B cell (primary cell): ENCODE measurements around the gene HNRNPAB. TPM values are rescaled to one million over a fixed set of nuclear protein-coding genes. Genes with fewer than 3 reads are reported as not detected.

ENCODE experiments used
- ATAC-seq: fragments of 200-7000 bp; cut with Tn5 transposase; one replicate; pipeline ENCODE4 v1.10.0; 2021; ENCODE audit warnings: low read depth, mild to moderate bottlenecking, moderate number of reproducible peaks, moderate library complexity
- CTCF ChIA-PET: fragments of 350-600 bp; sonication (Branson Sonifier 250); formaldehyde crosslinking; loops from one replicate; lab custom pipeline; 2021; ENCODE audit warnings: antibody characterized with exemption, inconsistent platforms; lab: Charles Lee
- POLR2A ChIA-PET: fragments of 350-600 bp; sonication (Branson Sonifier 250); formaldehyde crosslinking; loops from one replicate; lab custom pipeline; 2021; ENCODE audit warnings: antibody characterized with exemption; lab: Charles Lee
- DNase-seq: peaks from one replicate; pipeline ENCODE4 v3.0.0; 2013
- H2AFZ ChIP-seq: 2 replicates; pipeline ENCODE4 v1.6.1; 2012; ENCODE audit warnings: mild to moderate bottlenecking, low read depth, low read length; ENCODE audit not compliant: insufficient read depth, poor library complexity, severe bottlenecking
- H3K27ac ChIP-seq, 2 donors: 1 replicate in 1 of 2; 2 replicates in 1 of 2; pipeline ENCODE4 v1.5.1; 2012 to 2013; ENCODE audit warnings: low read length in 2 of 2, mild to moderate bottlenecking in 2 of 2, moderate library complexity in 1 of 2
- H3K27me3 ChIP-seq, 4 experiments: fragments of 200-600 bp in 1 of 4; sonication (generic) in 1 of 4; replicated peaks in 1 of 4; 1 replicate in 2 of 4; 2 replicates in 2 of 4; pipeline versions ENCODE4 v1.6.1 to v1.7.0; 2013 to 2016; ENCODE audit warnings: low read length in 3 of 4, mild to moderate bottlenecking in 2 of 4, mixed read lengths in 1 of 4, moderate library complexity in 1 of 4; ENCODE audit not compliant: insufficient read depth in 4 of 4, control insufficient read depth in 3 of 4; ENCODE audit errors: control extremely low read depth in 1 of 4
- H3K36me3 ChIP-seq, 2 experiments: replicated peaks in 1 of 2; 1 replicate in 1 of 2; 2 replicates in 1 of 2; pipeline versions ENCODE4 v1.6.1 to v1.7.1; 2013; ENCODE audit warnings: low read length in 1 of 2; ENCODE audit not compliant: insufficient read depth in 2 of 2, control insufficient read depth in 1 of 2; ENCODE audit errors: control extremely low read depth in 1 of 2, extremely low read depth in 1 of 2
- H3K4me1 ChIP-seq, 2 donors: fragments of 200-600 bp in 1 of 2; sonication (generic) in 1 of 2; 1 replicate in 1 of 2; 2 replicates in 1 of 2; pipeline versions ENCODE4 v1.5.1 to v1.6.1; 2013 to 2017; ENCODE audit warnings: low read length in 2 of 2; ENCODE audit not compliant: control insufficient read depth in 2 of 2, insufficient read depth in 2 of 2
- H3K4me2 ChIP-seq: replicated peaks from 2 replicates; pipeline ENCODE3; 2012; ENCODE audit warnings: mild to moderate bottlenecking, low read depth, low read length; ENCODE audit not compliant: poor library complexity, severe bottlenecking
- H3K4me3 ChIP-seq, 5 experiments: fragments of 200-600 bp in 1 of 5; sonication (generic) in 1 of 5; 1 replicate in 3 of 5; 2 replicates in 2 of 5; pipeline versions ENCODE4 v1.5.1 to v1.7.0; 2011 to 2016; ENCODE audit warnings: low read length in 4 of 5, mild to moderate bottlenecking in 4 of 5, low read depth in 2 of 5, control low read depth in 1 of 5, moderate library complexity in 1 of 5; ENCODE audit not compliant: insufficient read depth in 1 of 5; ENCODE audit errors: control extremely low read depth in 1 of 5, extremely low read depth in 1 of 5
- H3K79me2 ChIP-seq: fragments of 200-600 bp; sonication (generic); one replicate; pipeline ENCODE4 v1.6.0; 2016; ENCODE audit warnings: low read length; ENCODE audit not compliant: control insufficient read depth, insufficient read depth
- H3K9ac ChIP-seq: fragments of 200-600 bp; sonication (generic); 2 replicates; pipeline ENCODE4 v1.6.1; 2017; ENCODE audit warnings: mild to moderate bottlenecking, low read length, moderate library complexity
- H3K9me3 ChIP-seq, 3 donors: one replicate each; pipeline versions ENCODE4 v1.6.1 to v1.7.1; 2013; ENCODE audit warnings: low read length in 2 of 3; ENCODE audit not compliant: control insufficient read depth in 2 of 3, insufficient read depth in 1 of 3; ENCODE audit errors: control extremely low read depth in 1 of 3
- H4K20me1 ChIP-seq: 2 replicates; pipeline ENCODE4 v1.6.0; 2012; ENCODE audit warnings: mild to moderate bottlenecking, low read length; ENCODE audit not compliant: insufficient read depth, control insufficient read depth, poor library complexity, severe bottlenecking
- H3K27ac Mint-ChIP-seq: one replicate; pipeline ENCODE4 v1.8.0; 2021; ENCODE audit warnings: mixed read lengths
- H3K27me3 Mint-ChIP-seq: one replicate; pipeline ENCODE4 v1.8.0; 2021; ENCODE audit warnings: mixed read lengths
- H3K4me1 Mint-ChIP-seq: one replicate; pipeline ENCODE4 v1.8.0; 2021; ENCODE audit warnings: mixed read lengths
- H3K4me3 Mint-ChIP-seq: one replicate; pipeline ENCODE4 v1.8.0; 2021; ENCODE audit warnings: mixed read lengths
- H3K9me3 Mint-ChIP-seq: one replicate; pipeline ENCODE4 v1.8.0; 2022; ENCODE audit warnings: mixed read lengths; ENCODE audit not compliant: insufficient read depth
- CTCF ChIP-seq: fragments of 200-600 bp; IDR thresholded peaks from one replicate; pipeline ENCODE4 v1.8.0; 2022; ENCODE audit warnings: antibody characterized with exemption, mild to moderate bottlenecking
- EZH2 ChIP-seq: IDR thresholded peaks from 2 replicates; pipeline ENCODE4 v1.6.1; 2012; ENCODE audit warnings: borderline replicate concordance, low read depth, mild to moderate bottlenecking, moderate library complexity, low read length; ENCODE audit not compliant: insufficient read depth, poor library complexity, severe bottlenecking
- WGBS: methylation state at CpG from one replicate; pipeline ENCODE4 v1.1.5; 2013; ENCODE audit warnings: missing lambda C conversion rate; ENCODE audit not compliant: insufficient coverage; 5-methylcytosine and 5-hydroxymethylcytosine counted together
- intact Hi-C: fragments of 100-400 bp; cut with micrococcal nuclease; formaldehyde crosslinking; loops from one replicate; pipeline ENCODE4 v1.10.0; 2022
- polyA plus RNA-seq: library from polyadenylated mRNA; depleted of rRNA; stranded (reverse); fragments of >200 nt; gene quantifications from 2 replicates; pipeline ENCODE4 v1.2.3, GENCODE V29; 2012
- total RNA-seq, 2 donors: library from RNA; stranded (reverse); fragments of 120-200 nt in 1 of 2; gene quantifications; 1 replicate in 1 of 2; 2 replicates in 1 of 2; pipeline versions ENCODE4 v1.2.3 to v1.2.4, GENCODE V29; 2013 to 2022

The HNRNPAB gene
- total and polyA plus RNA-seq, 2 donors (not counting 1 experiment from before 2014, with no cell fraction given), result 25.1 to 75.1 TPM

- TF ChIP-seq CTCF (no peak), EZH2 (no peak)
- CTCF ChIA-PET, result no interaction called here
- H3K4me1 ChIP-seq, result peaks cover 0 to 2% of the 10 kb centered on the region in 2 donors
- peaks cover 30% of the 10 kb centered on the region for H3K79me2 ChIP-seq
- no peak overlapping the region for H3K9ac ChIP-seq
- H3K4me1 Mint-ChIP-seq, result peaks cover 19% of the 10 kb centered on the region
- no peaks in the 10 kb centered on the region for H3K9me3 Mint-ChIP-seq
- DNase-seq, result no peak
- no peaks in the 10 kb centered on the region for H3K27me3 Mint-ChIP-seq
- intact Hi-C loops, result no loop called here
- no peak overlapping the region for H2AFZ ChIP-seq
- peaks cover 55% of the 10 kb centered on the region for H4K20me1 ChIP-seq
- H3K27ac Mint-ChIP-seq, result no peak overlapping the region
- over 99% methylated on average over 15 of the region's 15 CpGs for WGBS
- no peaks in the 10 kb centered on the region for H3K9me3 ChIP-seq
- H3K4me3 ChIP-seq, result no peak overlapping the region
- H3K27ac ChIP-seq, result no peak overlapping the region
- peaks cover 0 to 72% of the 10 kb centered on the region in 2 experiments for H3K36me3 ChIP-seq
- no peaks in the 10 kb centered on the region for H3K27me3 ChIP-seq
- no peak overlapping the region for H3K4me3 Mint-ChIP-seq
- H3K4me2 ChIP-seq, result no peak overlapping the region
- no peak for ATAC-seq
- POLR2A ChIA-PET, result no interaction called here
These were observed 18.0 kb downstream of the HNRNPAB start for GRCh38 chr5:178222292-178222691.

GRCh38 chr5:178223196-178223773, 19.0 kb downstream of the HNRNPAB start:
- no peak overlapping the region for H3K4me3 ChIP-seq
- H3K4me1 ChIP-seq, result peaks cover 0 to 6% of the 10 kb centered on the region in 2 donors
- CTCF ChIA-PET, result interaction anchor here (1.0 kb wide), 1 partner anchor 17 kb away, joined by 3 read pairs; no protein-coding TSS in a partner anchor
- no peak overlapping the region for H3K4me3 Mint-ChIP-seq
- 98% methylated on average over 5 of the region's 5 CpGs for WGBS
- no peaks in the 10 kb centered on the region for H3K27me3 ChIP-seq
- H3K9me3 Mint-ChIP-seq, result no peaks in the 10 kb centered on the region
- peaks cover 26% of the 10 kb centered on the region for H3K4me1 Mint-ChIP-seq
- H3K27ac ChIP-seq, result no peak overlapping the region
- peaks cover 2 to 80% of the 10 kb centered on the region in 2 experiments for H3K36me3 ChIP-seq
- no peak overlapping the region for H2AFZ ChIP-seq
- peaks cover 64% of the 10 kb centered on the region for H4K20me1 ChIP-seq
- peaks cover 34% of the 10 kb centered on the region for H3K79me2 ChIP-seq
- no peak overlapping the region for H3K27ac Mint-ChIP-seq
- DNase-seq (no peak), ATAC-seq (no peak)
- no peak overlapping the region for H3K9ac ChIP-seq
- no peak overlapping the region for H3K4me2 ChIP-seq
- intact Hi-C loops, result no loop called here
- no peaks in the 10 kb centered on the region for H3K27me3 Mint-ChIP-seq
- TF ChIP-seq CTCF (no peak), EZH2 (no peak)
- POLR2A ChIA-PET, result no interaction called here
- no peaks in the 10 kb centered on the region for H3K9me3 ChIP-seq
